ENCODE results near the gene CXXC5. TPM values are rescaled to one million over a fixed set of nuclear protein-coding genes. Genes with fewer than 3 reads are reported as not detected.

Gene CXXC5
- total RNA-seq, 1 experiment from 2014 or later = 7.8 TPM

GRCh38 chr5:139692679-139693308 lies 44.6 kb downstream of the CXXC5 start:
- ChIA-PET CTCF (interaction anchor here (1.2 to 11.5 kb wide), 5 partner anchors 25 to 179 kb away, joined by 3 to 321 read pairs (median 4); no protein-coding TSS in a partner anchor), POLR2A (interaction anchor here (1.2 kb wide), 1 partner anchor 57 kb away, joined by 3 read pairs; no protein-coding TSS in a partner anchor)
- no peaks in the 10 kb centered on the region for H3K27me3 Mint-ChIP-seq (ENCODE audit: insufficient read depth, unreplicated experiment)
- no peaks in the 10 kb centered on the region for H3K36me3 Mint-ChIP-seq (ENCODE audit: insufficient read depth, unreplicated experiment)
- no peaks in the 10 kb centered on the region for H3K4me1 Mint-ChIP-seq (ENCODE audit: insufficient read depth, unreplicated experiment)
- no TSS peak for BruUV-seq (replicated peaks)
- H3K27ac Mint-ChIP-seq (ENCODE audit: low read depth, unreplicated experiment) = no peak overlapping the region
- TF ChIP-seq CTCF (IDR thresholded peaks at IDR 0.05; ENCODE audit: unreplicated experiment) = no peak
- intact Hi-C loops (cut with micrococcal nuclease) = loop anchor here (5.0 to 10.0 kb wide), 2 partner anchors 72 to 130 kb away; partner anchors contain the start of gene UBE2D2
- DNase-seq (ENCODE audit: unreplicated experiment) = no peak
- no peak overlapping the region for H3K4me3 Mint-ChIP-seq (ENCODE audit: unreplicated experiment)
- H3K9me3 Mint-ChIP-seq (ENCODE audit: unreplicated experiment) = no peaks in the 10 kb centered on the region

GRCh38 chr5:139693676-139694364 lies 45.7 kb downstream of the CXXC5 start:
- TF ChIP-seq CTCF (IDR thresholded peaks at IDR 0.05; ENCODE audit: unreplicated experiment) = no peak
- no peaks in the 10 kb centered on the region for H3K4me1 Mint-ChIP-seq (ENCODE audit: insufficient read depth, unreplicated experiment)
- DNase-seq (ENCODE audit: unreplicated experiment) = no peak
- CTCF ChIA-PET = interaction anchor here (0.7 to 11.5 kb wide), 5 partner anchors 49 to 464 kb away, joined by 3 to 321 read pairs (median 4); no protein-coding TSS in a partner anchor
- no peaks in the 10 kb centered on the region for H3K9me3 Mint-ChIP-seq (ENCODE audit: unreplicated experiment)
- no peaks in the 10 kb centered on the region for H3K36me3 Mint-ChIP-seq (ENCODE audit: insufficient read depth, unreplicated experiment)
- no peak overlapping the region for H3K4me3 Mint-ChIP-seq (ENCODE audit: unreplicated experiment)
- no peak overlapping the region for H3K27ac Mint-ChIP-seq (ENCODE audit: low read depth, unreplicated experiment)
- BruUV-seq (replicated peaks) = no TSS peak
- POLR2A ChIA-PET = interaction anchor here (0.7 kb wide), 1 partner anchor 25 kb away, joined by 3 read pairs; no protein-coding TSS in a partner anchor
- intact Hi-C loops (cut with micrococcal nuclease) = loop anchor here (5.0 to 10.0 kb wide), 2 partner anchors 71 to 132 kb away; partner anchors contain the start of gene UBE2D2
- no peaks in the 10 kb centered on the region for H3K27me3 Mint-ChIP-seq (ENCODE audit: insufficient read depth, unreplicated experiment)

- no peaks in the 10 kb centered on the region for H3K9me3 Mint-ChIP-seq (ENCODE audit: unreplicated experiment)
- CTCF ChIA-PET = interaction anchor here (11.5 kb wide), 1 partner anchor 62 kb away, joined by 321 read pairs; no protein-coding TSS in a partner anchor
- POLR2A ChIA-PET = no interaction called here
- no peaks in the 10 kb centered on the region for H3K36me3 Mint-ChIP-seq (ENCODE audit: insufficient read depth, unreplicated experiment)
- no peak for DNase-seq (ENCODE audit: unreplicated experiment)
- intact Hi-C loops (cut with micrococcal nuclease) = loop anchor here (5.0 to 10.0 kb wide), 2 partner anchors 70 to 132 kb away; partner anchors contain the start of gene UBE2D2
- no peaks in the 10 kb centered on the region for H3K27me3 Mint-ChIP-seq (ENCODE audit: insufficient read depth, unreplicated experiment)
- no peaks in the 10 kb centered on the region for H3K4me1 Mint-ChIP-seq (ENCODE audit: insufficient read depth, unreplicated experiment)
- no peak overlapping the region for H3K4me3 Mint-ChIP-seq (ENCODE audit: unreplicated experiment)
- no TSS peak for BruUV-seq (replicated peaks)
- no peak overlapping the region for H3K27ac Mint-ChIP-seq (ENCODE audit: low read depth, unreplicated experiment)
- no peak for TF ChIP-seq CTCF (IDR thresholded peaks at IDR 0.05; ENCODE audit: unreplicated experiment)
Observed at GRCh38 chr5:139694556-139695177, 46.5 kb downstream of the CXXC5 start.

- POLR2A ChIA-PET = no interaction called here
- H3K27me3 Mint-ChIP-seq (ENCODE audit: insufficient read depth, unreplicated experiment) = no peaks in the 10 kb centered on the region
- no peaks in the 10 kb centered on the region for H3K4me1 Mint-ChIP-seq (ENCODE audit: insufficient read depth, unreplicated experiment)
- DNase-seq (ENCODE audit: unreplicated experiment) = no peak
- TF ChIP-seq CTCF (IDR thresholded peaks at IDR 0.05; ENCODE audit: unreplicated experiment) = no peak
- no TSS peak for BruUV-seq (replicated peaks)
- no peak overlapping the region for H3K27ac Mint-ChIP-seq (ENCODE audit: low read depth, unreplicated experiment)
- intact Hi-C loops (cut with micrococcal nuclease) = loop anchor here (10.0 kb wide), 1 partner anchor 70 kb away; no protein-coding TSS in a partner anchor
- CTCF ChIA-PET = interaction anchor here (11.5 kb wide), 1 partner anchor 62 kb away, joined by 321 read pairs; no protein-coding TSS in a partner anchor
- H3K9me3 Mint-ChIP-seq (ENCODE audit: unreplicated experiment) = no peaks in the 10 kb centered on the region
- H3K36me3 Mint-ChIP-seq (ENCODE audit: insufficient read depth, unreplicated experiment) = no peaks in the 10 kb centered on the region
- no peak overlapping the region for H3K4me3 Mint-ChIP-seq (ENCODE audit: unreplicated experiment)
Observed at GRCh38 chr5:139695178-139695573, 47.0 kb downstream of the CXXC5 start.
